HG02623 (cell line): Measurements from ENCODE around the gene RNLS.

Source experiments
- ATAC-seq: cut with Tn5 transposase; IDR thresholded peaks from one replicate; pipeline ENCODE4 v1.9.1; 2021; ENCODE audit warnings: moderate library complexity; ENCODE audit not compliant: unreplicated experiment

Gene RNLS

GRCh38 chr10:88582806-88583583 is at the start of gene RNLS:
TSS of gene RNLS (minus strand) at chr10:88583318.
- peak; percentile 72 for ATAC-seq

- ATAC-seq: no peak
These were observed 41.7 kb upstream of the RNLS start for GRCh38 chr10:88624840-88625239.

GRCh38 chr10:88623835-88624234 is 40.7 kb upstream of the RNLS start:
- ATAC-seq: no peak

- ATAC-seq: no peak
These were observed 37.3 kb upstream of the RNLS start for GRCh38 chr10:88620441-88620840.

- no peak for ATAC-seq
These were observed 35.4 kb upstream of the RNLS start for GRCh38 chr10:88618496-88618895.

- no peak for ATAC-seq
These were observed 34.7 kb upstream of the RNLS start for GRCh38 chr10:88617772-88618300.

GRCh38 chr10:88616250-88616977 is 33.3 kb upstream of the RNLS start:
- ATAC-seq: no peak

- no peak for ATAC-seq
These were observed 25.7 kb upstream of the RNLS start for GRCh38 chr10:88608780-88609179.

GRCh38 chr10:88608052-88608732 is 25.1 kb upstream of the RNLS start:
- ATAC-seq: no peak

GRCh38 chr10:88598055-88598454 is 14.9 kb upstream of the RNLS start:
- ATAC-seq: peak; percentile 71

GRCh38 chr10:88594482-88594881 is 11.4 kb upstream of the RNLS start:
- ATAC-seq: no peak

GRCh38 chr10:88592906-88593305 is 9.8 kb upstream of the RNLS start:
- ATAC-seq: no peak

- ATAC-seq: no peak
These were observed 9.3 kb upstream of the RNLS start for GRCh38 chr10:88592381-88592780.

- ATAC-seq: no peak
These were observed 3.3 kb upstream of the RNLS start, which contains the start of gene LIPJ for GRCh38 chr10:88586462-88586861. TSS of gene LIPJ (plus strand) at chr10:88586762. CDS start at chr10:88590688, 3,926 bp downstream.

GRCh38 chr10:88583584-88583957 is 453 bp upstream of the RNLS start:
- no peak for ATAC-seq

GRCh38 chr10:88582411-88582805 is 710 bp downstream of the RNLS start:
- no peak for ATAC-seq

GRCh38 chr10:88565072-88565471 is 18.0 kb downstream of the RNLS start:
- no peak for ATAC-seq

- ATAC-seq: no peak
These were observed 21.0 kb downstream of the RNLS start for GRCh38 chr10:88562152-88562551.

- no peak for ATAC-seq
These were observed 25.5 kb downstream of the RNLS start for GRCh38 chr10:88557658-88558057.

GRCh38 chr10:88557256-88557655 is 25.9 kb downstream of the RNLS start:
- ATAC-seq: no peak

GRCh38 chr10:88555190-88555908 is 27.8 kb downstream of the RNLS start:
- ATAC-seq: no peak
